Endothelial cell of umbilical vein (primary cell): ENCODE results near the gene TBX4. TPM values are rescaled to one million over a fixed set of nuclear protein-coding genes. Genes with fewer than 3 reads are reported as not detected.

ENCODE experiments used
- BruUV-seq: library from RNA; stranded (reverse); fragments of 400-500 nt; replicated peaks from 2 replicates; lab custom pipeline; 2021; lab: Mats Ljungman, UMichigan
- CTCF ChIA-PET: fragments of 300-600, 350-600 bp; sonication (Branson Sonifier 250); formaldehyde crosslinking; loops from one replicate; lab custom pipeline; 2021; ENCODE audit warnings: antibody characterized with exemption, inconsistent platforms; lab: Charles Lee
- POLR2A ChIA-PET: fragments of 300-600, 350-600 bp; sonication (Branson Sonifier 250); formaldehyde crosslinking; loops from one replicate; lab custom pipeline; 2021; ENCODE audit warnings: antibody characterized with exemption, inconsistent platforms; lab: Charles Lee
- DNase-seq: peaks from one replicate; pipeline ENCODE4 v3.0.0-alpha.2; 2011; ENCODE audit warnings: low read depth, low spot score
- FAIRE-seq: peaks from 2 replicates; lab custom pipeline; 2011; peaks lifted over from hg19 to GRCh38; lab: Jason Lieb, UNC
- H2AFZ ChIP-seq: 2 replicates; pipeline ENCODE4 v1.6.0; 2012; ENCODE audit warnings: low read depth, low read length, control low read depth, inconsistent platforms
- H3K27ac ChIP-seq: 2 replicates; pipeline ENCODE4 v1.5.1; 2011; ENCODE audit warnings: low read depth, mild to moderate bottlenecking, control low read depth, low read length, moderate library complexity; ENCODE audit not compliant: insufficient read depth
- H3K27me3 ChIP-seq, 2 experiments: 2 replicates each; pipeline versions ENCODE4 v1.6.0 to v1.6.1; 2011; ENCODE audit warnings: low read length in 2 of 2, mixed read lengths in 1 of 2; ENCODE audit not compliant: control insufficient read depth in 2 of 2, insufficient read depth in 2 of 2
- H3K36me3 ChIP-seq, 2 experiments: 2 replicates in 1 of 2; 3 replicates in 1 of 2; pipeline ENCODE4 v1.5.1; 2011; ENCODE audit warnings: low read length in 2 of 2, mild to moderate bottlenecking in 1 of 2, moderate library complexity in 1 of 2; ENCODE audit not compliant: control insufficient read depth in 2 of 2, insufficient read depth in 2 of 2; ENCODE audit errors: extremely low read depth in 1 of 2
- H3K4me1 ChIP-seq: 3 replicates; pipeline ENCODE4 v1.5.1; 2011; ENCODE audit warnings: mild to moderate bottlenecking, low read length; ENCODE audit not compliant: control insufficient read depth, insufficient read depth; ENCODE audit errors: extremely low read depth
- H3K4me2 ChIP-seq: 2 replicates; pipeline ENCODE4 v1.6.1; 2011; ENCODE audit warnings: low read length, control low read depth, mixed read lengths; ENCODE audit not compliant: insufficient read depth
- H3K4me3 ChIP-seq, 3 experiments: fragments of 200-600 bp in 1 of 3; sonication (generic), shearing (Covaris generic) in 1 of 3; replicated peaks in 1 of 3; 2 replicates each; pipeline ENCODE4 v1.5.1; 2011 to 2016; ENCODE audit warnings: control low read depth in 3 of 3, low read length in 3 of 3, mild to moderate bottlenecking in 2 of 3, inconsistent platforms in 1 of 3, low read depth in 1 of 3, moderate library complexity in 1 of 3; ENCODE audit not compliant: insufficient read depth in 1 of 3
- H3K79me2 ChIP-seq: 2 replicates; pipeline ENCODE4 v1.6.0; 2012; ENCODE audit warnings: low read length, inconsistent platforms; ENCODE audit not compliant: control insufficient read depth, insufficient read depth
- H3K9ac ChIP-seq: replicated peaks from 2 replicates; pipeline ENCODE3; 2011; ENCODE audit warnings: low read length, control low read depth; ENCODE audit not compliant: insufficient read depth; ENCODE audit errors: extremely low read depth
- H3K9me1 ChIP-seq: replicated peaks from 3 replicates; pipeline ENCODE4 v1.6.0; 2011; ENCODE audit warnings: mild to moderate bottlenecking, low read length; ENCODE audit not compliant: control insufficient read depth, insufficient read depth; ENCODE audit errors: extremely low read depth
- H3K9me3 ChIP-seq: replicated peaks from 2 replicates; pipeline ENCODE4 v1.5.1; 2012; ENCODE audit warnings: low read length, inconsistent platforms; ENCODE audit not compliant: control insufficient read depth, insufficient read depth
- H4K20me1 ChIP-seq: replicated peaks from 2 replicates; pipeline ENCODE3; 2011; ENCODE audit warnings: mild to moderate bottlenecking, low read length; ENCODE audit not compliant: control insufficient read depth, insufficient read depth; ENCODE audit errors: extremely low read depth
- CTCF ChIP-seq, 2 donors: IDR thresholded peaks; 1 replicate in 1 of 2; 2 replicates in 1 of 2; pipeline ENCODE4 v1.5.1; 2011; ENCODE audit warnings: low read length in 2 of 2, mild to moderate bottlenecking in 2 of 2, moderate library complexity in 2 of 2, control low read depth in 1 of 2, inconsistent platforms in 1 of 2, low read depth in 1 of 2; ENCODE audit not compliant: insufficient read depth in 1 of 2; ENCODE audit errors: extremely low read depth in 1 of 2
- EZH2 ChIP-seq: IDR thresholded peaks from 2 replicates; pipeline ENCODE4 v1.6.1; 2012; ENCODE audit warnings: borderline replicate concordance, low read depth, mild to moderate bottlenecking, moderate library complexity, low read length, inconsistent platforms; ENCODE audit not compliant: severe bottlenecking
- GATA2 ChIP-seq: IDR thresholded peaks from 2 replicates; pipeline ENCODE4 v1.7.0; 2011; ENCODE audit warnings: low read depth, mild to moderate bottlenecking, moderate library complexity, mixed read lengths, low read length; ENCODE audit not compliant: insufficient read length, insufficient read depth
- JUN ChIP-seq: IDR thresholded peaks from 2 replicates; pipeline ENCODE4 v1.6.1; 2011; ENCODE audit warnings: borderline replicate concordance, low read depth; ENCODE audit not compliant: insufficient read length, insufficient read depth
- MYC ChIP-seq: IDR thresholded peaks from one replicate; pipeline ENCODE4 v1.6.1; 2011; ENCODE audit warnings: mild to moderate bottlenecking, low read depth, low read length
- POLR2A ChIP-seq: IDR thresholded peaks from 2 replicates; pipeline ENCODE4 v1.6.1; 2012; ENCODE audit warnings: low read depth, mild to moderate bottlenecking, control low read depth, low read length
- dilution Hi-C: fragments of 300-500 bp; cut with MboI; formaldehyde crosslinking; loops from one replicate; pipeline ENCODE4 v1.15.0; 2019; ENCODE audit warnings: low sequenced_read_pairs; ENCODE audit not compliant: extremely low pct_ligation_motif_present
- intact Hi-C: fragments of 100-400 bp; cut with micrococcal nuclease; formaldehyde crosslinking; loops from one replicate; pipeline ENCODE4 v1.10.0; 2022
- polyA plus RNA-seq, 4 experiments: library from polyadenylated mRNA; depleted of rRNA in 3 of 4; stranded (reverse) in 3 of 4; unstranded in 1 of 4; fragments of >200 nt; gene quantifications; 2 replicates each; pipeline versions ENCODE4 v1.2.1 to v1.2.3, GENCODE V29; 2011 to 2012; ENCODE audit warnings: missing spikeins in 1 of 4
- total RNA-seq: library from RNA; stranded (reverse); gene quantifications from 2 replicates; pipeline ENCODE4 v1.2.3, GENCODE V29; 2021

The TBX4 gene
- total and polyA plus RNA-seq, 2 donors (not counting 3 experiments of a cell fraction or from before 2014, with no cell fraction given), result not detected

- POLR2A ChIA-PET, result no interaction called here
- CTCF ChIA-PET, result interaction anchor here (1.0 kb wide), 2 partner anchors 30 to 46 kb away, joined by 3 read pairs; no protein-coding TSS in a partner anchor
- H3K36me3 ChIP-seq, result no peaks in the 10 kb centered on the region
- FAIRE-seq (no peak), DNase-seq (no peak)
- no peaks in the 10 kb centered on the region for H3K9me3 ChIP-seq
- no peak overlapping the region for H3K4me2 ChIP-seq
- H3K9ac ChIP-seq, result no peak overlapping the region
- no TSS peak for BruUV-seq
- intact Hi-C loops (no loop called here), dilution Hi-C loops (no loop called here)
- no peak overlapping the region for H3K27ac ChIP-seq
- H3K4me1 ChIP-seq, result no peaks in the 10 kb centered on the region
- no peaks in the 10 kb centered on the region for H3K9me1 ChIP-seq
- H3K79me2 ChIP-seq, result no peaks in the 10 kb centered on the region
- H3K27me3 ChIP-seq, result peaks cover 92 to 94% of the 10 kb centered on the region in 2 experiments
- TF ChIP-seq POLR2A (no peak), EZH2 (no peak), JUN (no peak), CTCF (IDR thresholded peaks at IDR 0.05; ENCODE audit: extremely low read depth in 1 of 2, insufficient read depth in 1 of 2, low read depth in 1 of 2, low read length in 2 of 2) (no peak), GATA2 (no peak), MYC (no peak)
- no peaks in the 10 kb centered on the region for H4K20me1 ChIP-seq
- no peak overlapping the region for H2AFZ ChIP-seq
- no peak overlapping the region for H3K4me3 ChIP-seq
These were observed 6.4 kb downstream of the TBX4 start for GRCh38 chr17:61458421-61459141.
